Measurements from ENCODE around the gene STK40.
A peak's percentile ranks its signal among the peaks of the same experiment; 100 is the strongest.

Gene STK40

DNA sequence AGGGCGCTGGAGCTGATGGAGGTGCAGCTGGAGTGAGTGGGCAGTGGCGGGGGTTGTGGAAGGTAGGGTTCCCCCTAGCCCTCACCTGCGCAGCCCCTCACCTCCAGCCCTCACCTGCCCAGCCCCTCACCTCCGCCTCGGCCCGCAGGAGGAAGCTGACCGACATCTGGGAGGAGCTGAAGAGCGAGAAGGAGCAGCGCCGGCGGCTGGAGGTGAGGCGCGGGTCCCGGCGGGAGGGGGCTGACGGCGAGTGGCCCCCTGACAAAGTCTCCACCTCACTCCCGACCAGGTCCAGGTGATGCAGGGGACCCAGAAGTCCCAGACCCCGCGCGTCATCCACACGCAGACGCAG lies 65.0 kb downstream of the STK40 start:
- no CpG with 5 or more reads among the region's 23 CpGs for WGBS (ENCODE audit: insufficient coverage, insufficient read length)
- Histone ChIP-seq H3K9me3 (ENCODE audit: control insufficient read depth, insufficient read depth, low read length) (no peaks in the 10 kb centered on the region), H3K4me1 (ENCODE audit: control insufficient read depth, insufficient read depth, low read length) (peaks cover 8% of the 10 kb centered on the region), H3K27me3 (ENCODE audit: control insufficient read depth, insufficient read depth, low read length) (no peaks in the 10 kb centered on the region), H3K27ac (ENCODE audit: low read length) (no peak overlapping the region), H3K36me3 (ENCODE audit: control insufficient read depth, insufficient read depth, low read length) (no peaks in the 10 kb centered on the region; the same call in 1 of the 2 replicates), H3K4me3 (ENCODE audit: low read length) (peak overlapping the region; percentile 49)
- DNase-seq (ENCODE audit: low read depth, low spot score) = no peak

DNA sequence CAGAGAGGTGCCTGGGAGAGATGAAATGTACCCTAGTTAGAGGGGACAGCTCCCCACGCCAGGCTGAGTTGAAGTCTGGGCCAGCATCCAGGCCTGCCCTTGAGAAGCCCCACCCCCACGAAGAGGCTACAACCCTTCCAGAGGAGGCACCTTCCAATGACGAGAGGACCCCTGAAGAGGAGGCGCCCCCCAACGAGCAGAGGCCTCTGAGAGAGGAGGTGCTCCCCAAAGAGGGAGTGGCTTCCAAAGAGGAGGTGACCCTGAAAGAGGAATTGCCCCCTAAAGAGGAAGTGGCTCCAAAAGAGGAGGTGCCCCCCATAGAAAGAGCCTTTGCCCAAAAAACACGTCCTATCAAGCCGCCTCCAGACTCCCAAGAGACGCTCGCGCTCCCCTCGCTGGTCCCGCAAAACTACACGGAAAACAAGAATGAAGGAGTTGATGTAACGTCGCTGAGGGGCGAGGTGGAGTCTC lies 65.4 kb downstream of the STK40 start:
- peak overlapping the region; percentile 49 for H3K4me3 ChIP-seq (ENCODE audit: low read length)
- no CpG with 5 or more reads among the region's 16 CpGs for WGBS (ENCODE audit: insufficient coverage, insufficient read length)
- peaks cover 8% of the 10 kb centered on the region for H3K4me1 ChIP-seq (ENCODE audit: control insufficient read depth, insufficient read depth, low read length)

DNA sequence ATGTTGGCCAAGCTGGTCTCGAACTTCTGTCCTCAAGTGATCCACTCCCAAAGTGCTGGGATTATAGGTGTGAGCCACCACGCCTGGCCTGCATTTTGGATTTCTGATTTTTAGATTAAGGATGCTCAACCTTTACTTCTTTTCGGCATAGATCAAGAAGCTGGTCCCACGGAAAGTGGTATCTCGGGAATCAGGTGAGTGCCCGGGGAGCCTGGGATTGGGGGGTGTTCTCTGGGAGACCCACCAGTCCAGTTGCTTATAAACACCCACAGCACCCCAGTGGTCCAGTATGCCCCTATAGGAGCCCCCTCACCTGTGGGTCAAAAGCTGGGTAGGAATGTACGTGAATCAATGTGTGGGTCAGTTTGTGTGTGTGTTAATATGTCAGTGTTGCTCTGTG lies 76.3 kb downstream of the STK40 start:
- Histone ChIP-seq H3K4me3 (ENCODE audit: low read length) (no peak overlapping the region), H3K27me3 (ENCODE audit: control insufficient read depth, insufficient read depth, low read length) (no peaks in the 10 kb centered on the region), H3K27ac (ENCODE audit: low read length) (no peak overlapping the region), H3K4me1 (ENCODE audit: control insufficient read depth, insufficient read depth, low read length) (peaks cover 2% of the 10 kb centered on the region; the same call in 1 of the 2 replicates), H3K36me3 (ENCODE audit: control insufficient read depth, insufficient read depth, low read length) (no peaks in the 10 kb centered on the region), H3K9me3 (ENCODE audit: control insufficient read depth, insufficient read depth, low read length) (no peaks in the 10 kb centered on the region)
- no peak for DNase-seq (ENCODE audit: low read depth, low spot score)
- no CpG with 5 or more reads among the region's 7 CpGs for WGBS (ENCODE audit: insufficient coverage, insufficient read length)

More for the DNA sequence above, 65.4 kb downstream of the STK40 start:
- DNase-seq (ENCODE audit: low read depth, low spot score) = no peak
- Histone ChIP-seq H3K27ac (ENCODE audit: low read length) (no peak overlapping the region), H3K36me3 (ENCODE audit: control insufficient read depth, insufficient read depth, low read length) (no peaks in the 10 kb centered on the region; the same call in 1 of the 2 replicates), H3K9me3 (ENCODE audit: control insufficient read depth, insufficient read depth, low read length) (no peaks in the 10 kb centered on the region), H3K27me3 (ENCODE audit: control insufficient read depth, insufficient read depth, low read length) (no peaks in the 10 kb centered on the region)

DNA sequence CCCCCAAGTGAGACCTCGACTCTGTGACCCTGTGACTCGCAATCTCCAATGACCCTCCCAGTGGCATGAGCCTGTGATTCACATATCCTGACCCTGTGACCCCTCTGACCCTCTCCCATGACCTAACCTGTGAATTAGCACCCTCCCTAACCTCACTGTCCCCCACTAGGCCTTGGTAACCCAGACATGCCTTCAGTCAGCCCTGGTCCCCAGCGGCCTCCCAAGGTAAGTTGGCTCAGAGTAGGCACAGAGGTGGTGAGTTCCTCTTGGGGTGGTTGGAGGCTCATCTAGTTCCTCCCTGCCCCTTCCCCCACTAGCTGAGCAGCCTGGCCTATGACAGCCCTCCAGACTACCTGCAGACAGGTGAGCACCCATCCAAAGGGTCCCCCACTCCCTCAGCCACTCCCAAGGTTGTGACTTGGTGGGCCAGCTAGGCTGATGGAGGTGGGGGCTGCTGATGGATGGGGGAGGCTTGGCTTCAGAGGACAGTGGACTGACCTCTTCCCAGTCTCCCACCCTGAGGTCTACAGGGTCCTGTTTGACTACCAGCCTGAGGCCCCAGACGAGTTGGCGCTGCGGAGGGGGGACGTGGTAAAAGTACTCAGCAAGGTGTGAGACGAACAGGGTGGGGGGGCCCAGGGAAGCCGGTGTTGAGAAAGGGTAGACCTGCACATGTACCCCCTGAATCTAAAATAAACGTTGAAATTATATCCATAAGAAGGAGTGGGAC lies 78.0 kb downstream of the STK40 start:
- H3K27me3 ChIP-seq (ENCODE audit: control insufficient read depth, insufficient read depth, low read length) = no peaks in the 10 kb centered on the region
- H3K9me3 ChIP-seq (ENCODE audit: control insufficient read depth, insufficient read depth, low read length) = no peaks in the 10 kb centered on the region
- 0 out of 2 replicates have a peak, but pooled peaks cover 4% of the 10 kb centered on the region for H3K36me3 ChIP-seq (ENCODE audit: control insufficient read depth, insufficient read depth, low read length)
- H3K27ac ChIP-seq (ENCODE audit: low read length) = no peak overlapping the region
- peaks cover 2% of the 10 kb centered on the region; the same call in 1 of the 2 replicates for H3K4me1 ChIP-seq (ENCODE audit: control insufficient read depth, insufficient read depth, low read length)
- WGBS (ENCODE audit: insufficient coverage, insufficient read length) = no CpG with 5 or more reads among the region's 10 CpGs
- no peak for DNase-seq (ENCODE audit: low read depth, low spot score)
- peak overlapping the region; percentile 32; the same call in 1 of the 2 replicates for H3K4me3 ChIP-seq (ENCODE audit: low read length)

DNA sequence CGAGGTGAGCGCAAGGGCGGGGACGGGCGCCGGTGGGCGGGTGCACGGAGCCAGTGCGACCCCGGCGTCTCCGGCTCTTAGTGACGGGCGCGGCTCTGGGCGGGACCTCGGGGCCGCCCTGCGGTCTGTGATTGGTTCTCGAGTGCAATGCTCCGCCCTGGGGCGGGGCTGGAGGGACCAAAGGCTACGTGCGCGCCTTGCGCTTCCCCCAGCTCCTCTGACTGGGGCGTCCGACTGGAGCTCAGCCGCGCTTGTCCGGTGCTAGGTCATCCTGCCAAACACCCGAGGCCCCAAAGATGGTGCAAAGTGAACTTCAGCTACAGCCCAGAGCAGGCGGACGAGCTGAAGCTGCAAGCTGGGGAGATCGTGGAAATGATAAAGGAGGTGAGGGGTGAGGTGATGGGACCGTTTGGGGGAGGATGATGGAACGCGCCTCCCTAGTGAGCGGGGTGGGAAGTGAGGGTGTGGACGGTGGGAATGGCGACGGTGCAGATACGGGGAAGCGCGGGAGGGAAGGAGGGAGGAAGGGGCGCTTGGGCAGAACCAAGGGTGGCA lies 78.7 kb downstream of the STK40 start:
- H3K4me1 ChIP-seq (ENCODE audit: control insufficient read depth, insufficient read depth, low read length) = peaks cover 2% of the 10 kb centered on the region; the same call in 1 of the 2 replicates
- H3K27ac ChIP-seq (ENCODE audit: low read length) = no peak overlapping the region
- no peaks in the 10 kb centered on the region for H3K9me3 ChIP-seq (ENCODE audit: control insufficient read depth, insufficient read depth, low read length)
- DNase-seq (ENCODE audit: low read depth, low spot score) = peak; percentile 88
- peaks cover 10% of the 10 kb centered on the region; the same call in 1 of the 2 replicates for H3K36me3 ChIP-seq (ENCODE audit: control insufficient read depth, insufficient read depth, low read length)
- H3K4me3 ChIP-seq (ENCODE audit: low read length) = peak overlapping the region; percentile 51; the same call in 1 of the 2 replicates
- no peaks in the 10 kb centered on the region for H3K27me3 ChIP-seq (ENCODE audit: control insufficient read depth, insufficient read depth, low read length)
- no CpG with 5 or more reads among the region's 46 CpGs for WGBS (ENCODE audit: insufficient coverage, insufficient read length)

DNA sequence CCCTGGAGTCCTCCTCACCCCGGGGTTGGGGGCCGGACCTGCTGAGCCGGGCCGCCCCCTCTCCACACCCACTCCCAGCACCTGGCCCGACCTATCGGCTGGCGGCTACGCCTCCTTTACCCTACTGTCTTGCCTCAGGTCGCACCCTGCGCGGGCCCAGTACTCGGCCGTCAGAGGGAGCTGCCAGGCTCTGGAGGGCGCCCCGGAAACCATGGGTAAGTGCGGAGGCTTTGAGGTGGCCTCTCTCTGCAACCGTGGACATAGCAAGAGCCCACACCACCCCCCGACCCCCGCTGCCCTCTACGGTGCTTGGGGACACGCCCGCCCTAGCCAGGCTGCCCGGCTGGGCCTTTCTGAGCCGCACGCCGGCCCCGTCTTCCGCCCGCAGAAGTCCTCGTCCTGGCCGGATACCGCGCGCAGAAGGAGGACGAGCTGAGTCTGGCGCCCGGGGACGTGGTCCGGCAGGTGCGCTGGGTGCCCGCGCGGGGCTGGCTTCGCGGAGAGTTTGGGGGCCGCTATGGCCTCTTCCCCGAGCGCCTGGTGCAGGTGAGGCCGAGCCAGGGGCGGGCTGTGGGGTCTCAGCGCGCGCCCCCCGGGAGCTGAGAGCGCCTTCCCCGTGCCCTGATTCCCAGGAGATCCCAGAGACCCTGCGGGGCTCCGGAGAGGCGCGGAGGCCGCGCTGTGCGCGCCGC lies 79.4 kb downstream of the STK40 start, which contains the start of gene SH3D21:
Gene SH3D21 (plus strand): TSS at position 159 of the 692 bp plus-strand sequence. CDS start 53 bp downstream, at position 212.
- H3K36me3 ChIP-seq (ENCODE audit: control insufficient read depth, insufficient read depth, low read length) = peaks cover 16% of the 10 kb centered on the region; the same call in 1 of the 2 replicates
- H3K9me3 ChIP-seq (ENCODE audit: control insufficient read depth, insufficient read depth, low read length) = no peaks in the 10 kb centered on the region
- H3K4me3 ChIP-seq (ENCODE audit: low read length) = peak within 1 kb of the TSS; percentile 51; the same call in 1 of the 2 replicates
- H3K27me3 ChIP-seq (ENCODE audit: control insufficient read depth, insufficient read depth, low read length) = no peaks in the 10 kb centered on the region
- no CpG with 5 or more reads among the region's 65 CpGs for WGBS (ENCODE audit: insufficient coverage, insufficient read length)
- DNase-seq (ENCODE audit: low read depth, low spot score) = no peak
- peaks cover 2% of the 10 kb centered on the region; the same call in 1 of the 2 replicates for H3K4me1 ChIP-seq (ENCODE audit: control insufficient read depth, insufficient read depth, low read length)
- no peak within 1 kb of the TSS for H3K27ac ChIP-seq (ENCODE audit: low read length)

DNA sequence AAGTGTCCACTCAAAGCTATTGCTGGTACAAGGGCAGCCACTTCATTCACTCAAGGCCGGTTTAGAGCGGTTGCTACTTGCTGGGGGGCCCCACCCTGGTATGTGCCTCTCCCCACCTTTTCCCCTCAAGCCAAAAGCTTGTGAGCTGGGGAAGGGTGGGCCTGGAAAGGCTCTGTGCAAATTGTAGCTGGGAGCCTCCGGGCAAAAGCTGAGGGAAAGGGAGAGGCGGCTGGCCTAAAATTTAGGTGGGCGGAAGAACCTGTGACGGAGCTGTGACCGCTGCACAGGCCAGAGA lies 79.9 kb downstream of the STK40 start:
- Histone ChIP-seq H3K4me1 (ENCODE audit: control insufficient read depth, insufficient read depth, low read length) (peaks cover 2% of the 10 kb centered on the region; the same call in 1 of the 2 replicates), H3K36me3 (ENCODE audit: control insufficient read depth, insufficient read depth, low read length) (peaks cover 20% of the 10 kb centered on the region; the same call in 1 of the 2 replicates), H3K27me3 (ENCODE audit: control insufficient read depth, insufficient read depth, low read length) (no peaks in the 10 kb centered on the region), H3K9me3 (ENCODE audit: control insufficient read depth, insufficient read depth, low read length) (no peaks in the 10 kb centered on the region), H3K4me3 (ENCODE audit: low read length) (peak overlapping the region; percentile 51; the same call in 1 of the 2 replicates), H3K27ac (ENCODE audit: low read length) (no peak overlapping the region)
- no CpG with 5 or more reads among the region's 7 CpGs for WGBS (ENCODE audit: insufficient coverage, insufficient read length)
- DNase-seq (ENCODE audit: low read depth, low spot score) = no peak

DNA sequence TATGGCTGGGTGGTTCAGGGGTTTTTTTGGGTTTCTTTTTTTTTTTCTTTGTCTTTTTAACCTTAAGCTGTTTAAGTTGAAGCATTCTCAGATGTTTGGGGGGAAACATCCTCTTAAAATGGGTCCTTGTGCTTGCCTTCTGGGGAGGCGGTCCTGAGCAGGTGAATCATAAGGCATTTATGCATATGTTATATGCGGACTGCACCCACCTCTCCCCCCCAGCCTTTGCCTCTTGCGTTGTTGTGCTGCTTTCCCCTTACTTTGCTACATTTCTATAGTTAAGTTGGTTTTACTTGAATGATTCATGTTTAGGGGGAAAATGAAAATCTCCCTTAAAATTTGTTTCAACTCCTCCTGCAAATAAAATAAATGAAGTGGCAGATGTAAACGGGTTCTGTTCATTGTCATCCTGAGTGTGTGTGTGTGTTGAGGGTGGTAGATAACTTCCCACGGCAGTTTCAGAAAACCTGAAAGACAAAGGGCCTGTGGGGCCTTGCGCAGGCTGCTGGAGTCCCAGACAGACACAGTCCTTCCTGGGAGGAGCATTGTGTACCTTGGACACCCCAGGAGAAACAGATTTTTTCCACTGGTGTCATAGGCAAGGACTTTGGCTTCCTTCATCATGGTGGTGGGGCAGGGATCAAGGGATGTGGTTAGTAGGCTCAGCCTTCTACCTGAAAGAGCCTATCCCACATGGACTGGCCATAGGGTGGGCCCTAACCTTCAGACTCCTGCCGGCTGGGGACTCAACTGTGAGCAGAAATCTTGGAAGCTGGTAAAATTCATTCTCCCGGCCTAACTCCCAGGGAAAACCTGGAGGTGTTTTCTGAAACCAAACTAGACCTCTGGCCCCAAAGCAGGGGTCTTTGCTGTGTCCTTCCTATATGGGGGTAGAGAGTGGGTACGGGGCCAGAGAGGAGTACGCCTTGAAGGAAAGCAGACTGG lies 80.5 kb downstream of the STK40 start:
- Histone ChIP-seq H3K27ac (ENCODE audit: low read length) (no peak overlapping the region), H3K4me1 (ENCODE audit: control insufficient read depth, insufficient read depth, low read length) (peaks cover 2% of the 10 kb centered on the region; the same call in 1 of the 2 replicates), H3K9me3 (ENCODE audit: control insufficient read depth, insufficient read depth, low read length) (no peaks in the 10 kb centered on the region), H3K36me3 (ENCODE audit: control insufficient read depth, insufficient read depth, low read length) (peaks cover 25% of the 10 kb centered on the region; the same call in 1 of the 2 replicates), H3K27me3 (ENCODE audit: control insufficient read depth, insufficient read depth, low read length) (no peaks in the 10 kb centered on the region), H3K4me3 (ENCODE audit: low read length) (no peak overlapping the region)
- no CpG with 5 or more reads among the region's 10 CpGs for WGBS (ENCODE audit: insufficient coverage, insufficient read length)
- DNase-seq (ENCODE audit: low read depth, low spot score) = no peak

DNA sequence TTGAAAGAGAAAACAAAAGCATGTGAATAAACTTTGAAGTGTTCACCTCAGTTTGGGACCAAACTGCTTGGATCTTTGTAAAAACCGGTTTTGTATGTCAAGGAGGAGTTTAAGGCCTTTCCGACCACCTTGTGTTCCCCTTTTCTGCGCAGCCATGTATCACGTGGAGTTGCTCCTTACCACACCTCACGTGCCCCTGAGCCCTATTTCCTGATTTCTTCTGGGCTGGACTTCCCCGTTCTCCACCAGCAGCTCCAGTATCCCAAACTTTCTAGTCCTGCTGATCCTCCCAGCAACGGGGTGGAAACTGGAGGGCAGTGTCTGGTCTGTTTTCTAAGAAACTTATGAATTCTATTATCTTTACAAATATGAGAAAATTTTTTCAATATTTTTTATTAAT lies 81.2 kb downstream of the STK40 start:
- no peaks in the 10 kb centered on the region for H3K27me3 ChIP-seq (ENCODE audit: control insufficient read depth, insufficient read depth, low read length)
- no CpG with 5 or more reads among the region's 7 CpGs for WGBS (ENCODE audit: insufficient coverage, insufficient read length)
- H3K4me1 ChIP-seq (ENCODE audit: control insufficient read depth, insufficient read depth, low read length) = peaks cover 2% of the 10 kb centered on the region; the same call in 1 of the 2 replicates
- no peak for DNase-seq (ENCODE audit: low read depth, low spot score)
- H3K36me3 ChIP-seq (ENCODE audit: control insufficient read depth, insufficient read depth, low read length) = peaks cover 25% of the 10 kb centered on the region; the same call in 1 of the 2 replicates
- no peak overlapping the region for H3K27ac ChIP-seq (ENCODE audit: low read length)
- H3K4me3 ChIP-seq (ENCODE audit: low read length) = no peak overlapping the region
- no peaks in the 10 kb centered on the region for H3K9me3 ChIP-seq (ENCODE audit: control insufficient read depth, insufficient read depth, low read length)
